ENCODE data around the gene PUSL1.
A peak's percentile ranks its signal among the peaks of the same experiment; 100 is the strongest.

The PUSL1 gene

GRCh38 chr1:1342584-1343115 lies 34.3 kb downstream of the PUSL1 start:
- POLR2A ChIA-PET: interaction anchor here (0.6 kb wide), 1 partner anchor 47 kb away, joined by 4 read pairs; no protein-coding TSS in a partner anchor

GRCh38 chr1:1343811-1344421 lies 35.5 kb downstream of the PUSL1 start:
- CTCF ChIA-PET: no interaction called here
- TF ChIP-seq HDGF (IDR thresholded peaks at IDR 0.05; ENCODE audit: borderline replicate concordance): no peak
- TF ChIP-seq ARNT (IDR thresholded peaks at IDR 0.05): no peak
- no peak for TF ChIP-seq TARDBP (IDR thresholded peaks at IDR 0.05)
- DNase-seq (ENCODE audit: extremely low spot score): no peak
- POLR2A ChIA-PET: no interaction called here

More at GRCh38 chr1:1342584-1343115, 34.3 kb downstream of the PUSL1 start:
- TF ChIP-seq FOXM1 (IDR thresholded peaks at IDR 0.05; ENCODE audit: borderline replicate concordance) (no peak), HDGF (IDR thresholded peaks at IDR 0.05; ENCODE audit: borderline replicate concordance) (no peak), SUZ12 (IDR thresholded peaks at IDR 0.05) (no peak), LEF1 (IDR thresholded peaks at IDR 0.05; ENCODE audit: borderline replicate concordance) (no peak), L3MBTL2 (conservative IDR thresholded peaks at IDR 0.05) (no peak), PKNOX1 (IDR thresholded peaks at IDR 0.05) (no peak), ZNF384 (IDR thresholded peaks at IDR 0.05) (no peak), ELF4 (IDR thresholded peaks at IDR 0.05) (no peak)
- DNase-seq (ENCODE audit: extremely low spot score): no peak
- CTCF ChIA-PET: no interaction called here

- CTCF ChIA-PET: interaction anchor here (0.7 to 1.9 kb wide), 2 partner anchors 53 to 160 kb away, joined by 3 to 9 read pairs; no protein-coding TSS in a partner anchor
- DNase-seq (ENCODE audit: extremely low spot score): peak; percentile 57
- no peak for TF ChIP-seq LEF1 (IDR thresholded peaks at IDR 0.05; ENCODE audit: borderline replicate concordance)
- no peak for TF ChIP-seq ELF4 (IDR thresholded peaks at IDR 0.05)
- no peak for TF ChIP-seq ARNT (IDR thresholded peaks at IDR 0.05)
- no peak for TF ChIP-seq TARDBP (IDR thresholded peaks at IDR 0.05)
- TF ChIP-seq PKNOX1 (IDR thresholded peaks at IDR 0.05): no peak
- TF ChIP-seq NFRKB (IDR thresholded peaks at IDR 0.05): no peak
- TF ChIP-seq FOXA1 (IDR thresholded peaks at IDR 0.05): no peak
- TF ChIP-seq CTBP1 (IDR thresholded peaks at IDR 0.05; ENCODE audit: borderline replicate concordance): no peak
- no peak for TF ChIP-seq BHLHE40 (IDR thresholded peaks at IDR 0.05; ENCODE audit: borderline replicate concordance)
- no peak for TF ChIP-seq FOXK2 (IDR thresholded peaks at IDR 0.05)
- no peak for TF ChIP-seq SP1 (IDR thresholded peaks at IDR 0.05)
- no peak for TF ChIP-seq FOXM1 (IDR thresholded peaks at IDR 0.05; ENCODE audit: borderline replicate concordance)
- no peak for TF ChIP-seq SUZ12 (IDR thresholded peaks at IDR 0.05)
- TF ChIP-seq ZNF384 (IDR thresholded peaks at IDR 0.05): no peak
- no peak for TF ChIP-seq L3MBTL2 (conservative IDR thresholded peaks at IDR 0.05)
- no peak for TF ChIP-seq HDGF (IDR thresholded peaks at IDR 0.05; ENCODE audit: borderline replicate concordance)
- POLR2A ChIA-PET: no interaction called here
Measured at GRCh38 chr1:1344655-1345361, 36.4 kb downstream of the PUSL1 start.

GRCh38 chr1:1345384-1345783 lies 37.0 kb downstream of the PUSL1 start:
- CTCF ChIA-PET: interaction anchor here (1.9 kb wide), 1 partner anchor 159 kb away, joined by 9 read pairs; no protein-coding TSS in a partner anchor
- POLR2A ChIA-PET: no interaction called here
- TF ChIP-seq CTBP1 (IDR thresholded peaks at IDR 0.05; ENCODE audit: borderline replicate concordance) (no peak), HDGF (IDR thresholded peaks at IDR 0.05; ENCODE audit: borderline replicate concordance) (no peak), PKNOX1 (IDR thresholded peaks at IDR 0.05) (no peak), BHLHE40 (IDR thresholded peaks at IDR 0.05; ENCODE audit: borderline replicate concordance) (no peak), SP1 (IDR thresholded peaks at IDR 0.05) (no peak), SUZ12 (IDR thresholded peaks at IDR 0.05) (no peak), FOXA1 (IDR thresholded peaks at IDR 0.05) (no peak), LEF1 (IDR thresholded peaks at IDR 0.05; ENCODE audit: borderline replicate concordance) (no peak), ARNT (IDR thresholded peaks at IDR 0.05) (no peak), L3MBTL2 (conservative IDR thresholded peaks at IDR 0.05) (no peak), FOXK2 (IDR thresholded peaks at IDR 0.05) (no peak), ELF4 (IDR thresholded peaks at IDR 0.05) (no peak), FOXM1 (IDR thresholded peaks at IDR 0.05; ENCODE audit: borderline replicate concordance) (no peak), TARDBP (IDR thresholded peaks at IDR 0.05) (no peak), NFRKB (IDR thresholded peaks at IDR 0.05) (no peak)
- DNase-seq (ENCODE audit: extremely low spot score): no peak

GRCh38 chr1:1345860-1346500 lies 37.6 kb downstream of the PUSL1 start:
- ChIA-PET POLR2A (no interaction called here), CTCF (interaction anchor here (1.9 kb wide), 1 partner anchor 158 kb away, joined by 9 read pairs; no protein-coding TSS in a partner anchor)
- DNase-seq (ENCODE audit: extremely low spot score): no peak
- TF ChIP-seq ARNT (IDR thresholded peaks at IDR 0.05) (no peak), PKNOX1 (IDR thresholded peaks at IDR 0.05) (no peak), FOXK2 (IDR thresholded peaks at IDR 0.05) (no peak), L3MBTL2 (conservative IDR thresholded peaks at IDR 0.05) (no peak), SUZ12 (IDR thresholded peaks at IDR 0.05) (no peak), FOXM1 (IDR thresholded peaks at IDR 0.05; ENCODE audit: borderline replicate concordance) (no peak), CTBP1 (IDR thresholded peaks at IDR 0.05; ENCODE audit: borderline replicate concordance) (no peak), SP1 (IDR thresholded peaks at IDR 0.05) (no peak), BHLHE40 (IDR thresholded peaks at IDR 0.05; ENCODE audit: borderline replicate concordance) (no peak), ZNF384 (IDR thresholded peaks at IDR 0.05) (no peak), HDGF (IDR thresholded peaks at IDR 0.05; ENCODE audit: borderline replicate concordance) (no peak), TARDBP (IDR thresholded peaks at IDR 0.05) (no peak)

Measured in HEK293T (cell line).